Ovary (tissue), 9 donors: ENCODE data around the gene PPIL4. TPM values are rescaled to one million over a fixed set of nuclear protein-coding genes. Genes with fewer than 3 reads are reported as not detected.

ENCODE experiments used
- DNase-seq, 5 donors: peaks; one replicate each; pipeline ENCODE4 v3.0.0-alpha.2; 2019 to 2020
- H3K27ac ChIP-seq, 2 donors: fragments of 200-600 bp; one replicate each; pipeline versions ENCODE4 v1.5.1 to v1.8.0; 2019 to 2022
- H3K27me3 ChIP-seq: fragments of 200-600 bp; one replicate; pipeline ENCODE4 v1.8.0; 2022
- H3K36me3 ChIP-seq: fragments of 200-600 bp; sonication (generic); one replicate; pipeline ENCODE4 v1.5.1; 2019
- H3K4me1 ChIP-seq: one replicate; pipeline ENCODE4 v1.8.1; 2013; ENCODE audit warnings: mild to moderate bottlenecking, moderate library complexity; ENCODE audit not compliant: insufficient read depth
- H3K4me3 ChIP-seq: fragments of 200-600 bp; sonication (generic); one replicate; pipeline ENCODE4 v1.5.1; 2017
- H3K9me3 ChIP-seq, 2 donors: fragments of 200-600 bp in 1 of 2; sonication (generic) in 1 of 2; one replicate each; pipeline versions ENCODE4 v1.5.1 to v1.8.1; 2013 to 2019; ENCODE audit warnings: mild to moderate bottlenecking in 1 of 2, moderate library complexity in 1 of 2
- CTCF ChIP-seq, 3 donors: fragments of 450-650 bp in 2 of 3; fragments of 200-600 bp in 1 of 3; IDR thresholded peaks; one replicate each; pipeline versions ENCODE4 v1.5.1 to v1.8.0; 2016 to 2022; ENCODE audit warnings: antibody characterized with exemption in 3 of 3, mild to moderate bottlenecking in 1 of 3
- EP300 ChIP-seq: sonication (generic); formaldehyde crosslinking; IDR thresholded peaks from one replicate; pipeline ENCODE4 v1.6.1; 2017; ENCODE audit warnings: antibody characterized with exemption
- POLR2A ChIP-seq: fragments of 450-650 bp; IDR thresholded peaks from one replicate; pipeline ENCODE4 v1.6.1; 2017; ENCODE audit warnings: antibody characterized with exemption, mild to moderate bottlenecking, moderate library complexity
- WGBS, 3 donors: extraction: QIAGEN DNeasy Blood & Tissue Kit in 1 of 3; methylation state at CpG; one replicate each; pipeline versions ENCODE4 v1.1.5 to v1.1.7; 2013 to 2017; 5-methylcytosine and 5-hydroxymethylcytosine counted together
- intact Hi-C, 4 donors: fragments of 100-400 bp; cut with DNase I; formaldehyde crosslinking; loops; one replicate each; pipeline versions ENCODE4 v1.11.0 to v1.15.1; 2022 to 2023
- polyA plus RNA-seq, 2 donors: library from polyadenylated mRNA; stranded (reverse); fragments of 200-250 nt in 1 of 2; fragments of 350-450 nt in 1 of 2; fragmentation: Illumina TruSeq in 1 of 2; extraction: RNeasy Lipid Tissue Mini Kit (QIAGEN cat#74804) in 1 of 2; gene quantifications; one replicate each; pipeline ENCODE4 v1.2.3, GENCODE V29; 2013 to 2014
- total RNA-seq, 7 donors: library from RNA; depleted of rRNA in 2 of 7; stranded (reverse); fragments of >200 nt in 2 of 7; fragmentation: NEBNext Ultra II Directional in 3 of 7; extraction: Animal tissue kit (Norgen Biotek cat#: 25700) in 3 of 7; gene quantifications; one replicate each; pipeline versions ENCODE4 v1.1.0 to v1.2.4, GENCODE V29; 2016 to 2023
- donor health status: DM: no; HTN: no; CAD: no; lungs with moderate emphysema.
- donor health status: DM: no; HTN: no; CAD: no.
- donor health status: Bipolar disorder and iron deficiency.
- donor health status: DM: yes; HTN: yes; CAD: no.
- donor health status: DM: no; HTN: no; CAD: no.
- donor health status: DM: yes; HTN: yes; CAD: no.

The PPIL4 gene
- total and polyA plus RNA-seq, 9 donors, result 29.4 to 50.6 (median 37.8) TPM

DNA sequence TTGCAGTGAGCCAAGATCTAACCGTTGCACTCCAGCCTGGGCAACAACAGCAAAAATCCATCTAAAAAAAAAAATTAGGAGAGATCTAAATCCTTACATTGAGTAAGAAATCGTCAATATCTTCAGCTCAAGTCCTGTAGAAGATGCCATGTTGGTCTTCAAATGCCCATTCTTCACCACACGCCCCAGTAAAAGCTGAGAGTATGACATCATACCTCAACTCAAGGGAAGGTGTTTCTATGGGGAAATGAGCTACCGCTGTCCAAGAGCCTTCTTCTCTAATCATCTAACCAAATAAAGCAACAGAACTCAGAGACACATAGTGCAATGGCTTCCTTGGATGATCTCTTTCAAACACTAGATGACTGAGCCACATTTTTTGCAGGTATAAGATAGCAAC, 58.5 kb downstream of the PPIL4 start:
- Histone ChIP-seq H3K4me1 (no peaks in the 10 kb centered on the region), H3K4me3 (no peak overlapping the region), H3K9me3 (no peaks in the 10 kb centered on the region), H3K36me3 (no peaks in the 10 kb centered on the region), H3K27me3 (no peaks in the 10 kb centered on the region), H3K27ac (no peak overlapping the region)
- intact Hi-C loops, result no loop called here
- no peak for TF ChIP-seq POLR2A
- TF ChIP-seq CTCF (IDR thresholded peaks at IDR 0.05), result no peak
- TF ChIP-seq EP300, result no peak
- no peak for DNase-seq
- WGBS, 3 donors, result 93 to 94% (median 94%) methylated on average over 4 of the region's 4 CpGs

GRCh38 chr6:149484733-149485700, 60.8 kb downstream of the PPIL4 start, which contains the start of gene ZC3H12D:
TSS of gene ZC3H12D (minus strand) at chr6:149485014. CDS start at chr6:149474543, 10,471 bp downstream.
- 58 to 68% (median 63%) methylated on average over 22 of the region's 22 CpGs for WGBS, 3 donors
- intact Hi-C loops, result no loop called here
- Histone ChIP-seq H3K36me3 (no peaks in the 10 kb centered on the region), H3K27ac (no peak within 1 kb of the TSS), H3K9me3 (no peaks in the 10 kb centered on the region), H3K27me3 (no peaks in the 10 kb centered on the region), H3K4me1 (no peaks in the 10 kb centered on the region), H3K4me3 (no peak within 1 kb of the TSS)
- DNase-seq, result no peak
- no peak for TF ChIP-seq CTCF (IDR thresholded peaks at IDR 0.05)
- TF ChIP-seq EP300, result no peak
- no peak for TF ChIP-seq POLR2A

GRCh38 chr6:149483849-149484655, 61.8 kb downstream of the PPIL4 start:
- no peaks in the 10 kb centered on the region for H3K4me1 ChIP-seq
- DNase-seq, result no peak
- H3K36me3 ChIP-seq, result no peaks in the 10 kb centered on the region
- no peak overlapping the region for H3K27ac ChIP-seq
- no peaks in the 10 kb centered on the region for H3K27me3 ChIP-seq
- intact Hi-C loops, result no loop called here
- 91 to 94% (median 93%) methylated on average over 11 of the region's 11 CpGs for WGBS, 3 donors
- no peak for TF ChIP-seq POLR2A
- no peak for TF ChIP-seq CTCF (IDR thresholded peaks at IDR 0.05)
- no peak for TF ChIP-seq EP300
- H3K9me3 ChIP-seq, result no peaks in the 10 kb centered on the region
- no peak overlapping the region for H3K4me3 ChIP-seq

DNA sequence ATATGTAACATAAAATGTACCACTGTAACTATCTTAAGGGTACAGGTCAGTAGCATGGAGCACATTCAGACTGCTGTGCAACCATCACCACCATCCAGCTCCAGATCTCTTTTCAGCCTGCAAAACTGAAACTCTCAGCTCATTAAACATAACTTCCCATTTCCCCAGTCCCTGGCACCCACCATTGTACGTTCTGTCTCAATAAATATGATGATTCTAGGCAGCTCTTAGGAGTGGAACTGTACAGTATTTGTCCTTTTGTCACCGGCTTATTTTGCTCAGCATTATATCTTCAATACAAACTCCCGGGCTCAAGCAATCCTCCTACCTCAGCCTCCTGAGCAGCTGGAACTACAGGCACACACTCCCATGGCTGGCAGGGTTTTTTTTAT, 62.5 kb downstream of the PPIL4 start:
- Histone ChIP-seq H3K9me3 (no peaks in the 10 kb centered on the region), H3K36me3 (no peaks in the 10 kb centered on the region), H3K4me1 (no peaks in the 10 kb centered on the region), H3K27ac (no peak overlapping the region), H3K4me3 (no peak overlapping the region), H3K27me3 (no peaks in the 10 kb centered on the region)
- intact Hi-C loops, result no loop called here
- 88 to 96% (median 92%) methylated on average over 3 of the region's 3 CpGs for WGBS, 3 donors
- DNase-seq, result no peak
- TF ChIP-seq EP300 (no peak), CTCF (IDR thresholded peaks at IDR 0.05) (no peak), POLR2A (no peak)
